Activated T-helper 1 cell treated with Interleukin-2 at 50 U/mL for 16 hours (primary cell): ENCODE data around the gene ZMIZ2.
"Not testable (repeated sequence)": the region's sequence is repeated elsewhere in the genome, so short reads cannot be mapped to it uniquely, and the experiment has no call there.

ENCODE experiments used
- DNase-seq: peaks from one replicate; pipeline ENCODE4 v3.0.0-alpha.2; 2020; ENCODE audit warnings: low read depth

Gene ZMIZ2

GRCh38 chr7:44769776-44770294, 21.2 kb downstream of the ZMIZ2 start:
- no peak for DNase-seq

DNA sequence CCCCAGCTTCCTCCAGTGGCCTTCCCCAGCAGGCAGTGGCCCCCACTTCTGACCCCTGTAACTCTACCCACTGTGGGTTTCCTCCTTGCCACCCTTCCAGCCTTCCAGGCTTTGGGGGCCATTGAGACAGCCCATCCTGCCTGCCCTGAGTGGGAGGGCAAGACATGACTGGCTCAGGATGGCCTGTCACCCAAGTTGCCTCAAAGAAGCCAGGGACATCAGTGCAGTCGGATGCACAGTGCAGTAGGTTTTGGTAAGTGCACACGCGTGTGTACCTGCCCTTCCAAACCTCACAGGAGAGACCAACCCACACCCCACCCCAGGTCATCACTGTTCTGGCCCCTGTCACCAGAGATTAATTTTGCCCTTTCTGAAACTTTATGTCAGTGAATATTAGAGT, 22.7 kb downstream of the ZMIZ2 start:
- DNase-seq, result no peak

DNA sequence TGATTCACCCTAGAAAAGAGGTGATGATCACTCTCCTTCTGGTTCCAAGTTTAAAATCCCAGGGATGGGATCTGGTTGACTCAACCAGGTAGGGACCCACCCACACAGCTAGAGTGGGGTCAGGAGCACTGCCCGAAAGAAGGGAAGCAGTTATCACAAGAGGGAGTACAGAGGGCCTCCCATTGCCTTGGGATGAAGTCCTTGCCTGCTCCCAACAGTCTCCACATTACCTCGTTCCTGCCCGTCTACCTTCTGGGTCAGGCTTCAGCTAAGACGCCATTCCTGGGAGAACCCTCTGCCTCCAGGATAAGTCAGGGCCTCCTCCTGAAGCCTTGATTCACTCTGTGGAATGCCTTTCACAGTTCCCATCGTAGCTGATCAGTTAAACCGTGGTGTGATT, 23.8 kb downstream of the ZMIZ2 start:
- no peak for DNase-seq

- DNase-seq, result no peak
Measured at GRCh38 chr7:44772867-44773266, 24.2 kb downstream of the ZMIZ2 start.

DNA sequence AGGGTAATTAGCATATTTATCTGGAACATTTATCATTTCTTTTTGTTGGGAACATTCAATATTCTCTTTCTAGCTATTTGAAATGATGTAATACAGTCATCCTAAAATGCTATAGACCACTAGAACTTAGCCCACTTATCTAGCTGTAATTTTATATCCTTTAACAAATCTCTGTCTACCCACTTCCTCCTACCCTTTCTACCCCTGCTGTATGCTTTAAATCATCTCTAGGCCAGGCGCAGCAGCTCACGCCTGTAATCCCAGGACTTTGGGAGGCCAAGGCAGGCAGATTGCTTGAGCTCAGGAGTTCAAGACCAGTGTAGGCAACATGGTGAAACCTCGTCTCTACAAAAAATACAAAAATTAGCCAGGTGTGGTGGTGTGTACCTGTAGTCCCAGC, 25.8 kb downstream of the ZMIZ2 start:
- not testable (repeated sequence) for DNase-seq

DNA sequence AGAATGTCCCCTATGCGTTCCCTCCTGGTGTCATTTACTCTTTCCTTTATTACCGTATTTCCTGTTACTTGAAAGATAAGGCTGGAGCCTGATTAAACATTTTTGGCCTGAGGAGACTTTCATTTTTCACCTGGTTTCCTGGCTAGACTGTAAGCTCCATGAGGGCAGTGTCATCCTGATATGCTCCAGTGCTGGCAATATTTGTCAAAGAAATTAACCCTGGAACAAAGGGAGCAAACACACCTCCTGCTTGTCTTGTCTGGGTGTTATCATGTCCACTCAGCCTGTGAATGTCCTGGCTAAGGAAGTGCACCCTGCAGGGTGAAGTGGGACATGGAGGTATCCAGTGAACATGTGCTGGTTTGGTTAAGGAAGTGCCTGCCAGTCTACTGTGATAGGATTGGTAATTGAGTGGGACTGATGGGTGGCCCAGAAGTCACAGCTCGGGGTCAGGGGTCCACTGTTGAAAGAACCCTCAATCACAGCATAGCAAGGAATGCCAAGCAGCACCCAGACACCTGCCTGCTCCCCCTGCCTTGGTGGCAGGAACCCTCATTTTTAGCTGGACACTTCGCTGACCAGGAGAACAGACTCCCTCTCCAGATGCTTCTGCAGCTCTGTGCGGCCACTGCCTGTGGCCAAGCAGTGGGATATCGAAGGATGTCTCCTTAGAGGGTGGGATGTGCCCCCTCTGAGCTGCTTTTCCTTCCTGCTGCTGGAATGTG, 26.9 kb downstream of the ZMIZ2 start:
- no peak for DNase-seq

DNA sequence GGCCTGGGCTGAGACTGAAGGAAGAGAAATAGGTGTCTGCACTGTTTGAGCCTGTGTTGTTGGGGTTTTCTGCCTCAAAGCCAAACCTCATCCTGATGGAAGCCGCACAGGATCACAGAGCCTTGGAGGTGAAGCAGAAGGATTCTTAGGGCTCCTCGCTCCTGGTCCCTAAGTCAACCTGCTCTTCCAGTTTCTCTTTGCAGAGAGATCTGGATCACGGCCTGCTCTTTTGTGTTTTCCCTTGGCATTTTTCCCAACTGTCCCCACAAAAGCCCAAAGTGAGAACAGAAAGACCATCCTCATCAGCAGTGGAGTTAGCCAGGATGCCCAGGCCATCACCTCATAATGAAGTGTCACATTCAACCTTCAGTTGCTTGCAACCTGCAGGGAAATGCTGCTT, 27.6 kb downstream of the ZMIZ2 start:
- no peak for DNase-seq

DNA sequence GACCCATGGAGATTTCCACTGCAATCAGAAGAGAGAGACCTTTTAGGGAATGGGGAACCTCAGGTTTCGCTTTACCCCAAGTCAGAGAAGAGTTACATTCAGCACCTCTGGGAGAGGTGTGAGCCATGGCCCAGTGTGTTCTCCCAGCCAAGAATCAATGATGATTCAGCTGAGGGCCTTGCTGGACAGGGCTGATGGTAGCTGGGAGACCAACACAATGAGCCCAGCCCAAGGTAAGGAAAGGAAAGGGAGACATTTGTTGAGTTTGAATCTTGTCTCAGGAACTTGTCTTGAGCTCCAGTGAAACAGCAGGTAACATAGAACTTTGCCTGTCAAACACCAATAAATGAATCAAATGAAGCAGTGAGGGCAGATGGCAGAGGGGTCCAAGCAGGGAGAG, 33.8 kb downstream of the ZMIZ2 start:
- no peak for DNase-seq

DNA sequence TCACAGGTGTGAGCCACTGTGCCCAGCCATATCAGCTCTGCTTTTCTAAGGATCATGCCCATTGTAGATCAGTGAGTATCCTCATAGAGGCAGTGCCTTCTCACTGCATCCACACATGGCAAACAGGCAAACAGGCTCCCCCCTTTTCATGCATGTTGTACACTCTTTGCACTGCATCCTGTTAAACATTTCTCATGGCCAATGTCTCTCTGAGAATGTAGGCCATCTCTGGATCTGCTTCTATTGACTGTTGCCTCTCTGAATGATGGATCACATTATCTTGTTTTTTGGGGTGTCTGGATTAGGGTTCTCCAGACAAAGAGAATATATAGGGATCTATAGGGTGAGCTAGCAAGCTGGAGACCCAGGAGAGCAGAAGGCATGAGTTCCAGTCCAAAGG, 34.8 kb downstream of the ZMIZ2 start:
- DNase-seq, result no peak

GRCh38 chr7:44784364-44784763, 35.7 kb downstream of the ZMIZ2 start:
- no peak for DNase-seq

- DNase-seq, result not testable (repeated sequence)
Measured at GRCh38 chr7:44785218-44785617, 36.6 kb downstream of the ZMIZ2 start.

- DNase-seq, result no peak
Measured at GRCh38 chr7:44787041-44787440, 38.4 kb downstream of the ZMIZ2 start.

DNA sequence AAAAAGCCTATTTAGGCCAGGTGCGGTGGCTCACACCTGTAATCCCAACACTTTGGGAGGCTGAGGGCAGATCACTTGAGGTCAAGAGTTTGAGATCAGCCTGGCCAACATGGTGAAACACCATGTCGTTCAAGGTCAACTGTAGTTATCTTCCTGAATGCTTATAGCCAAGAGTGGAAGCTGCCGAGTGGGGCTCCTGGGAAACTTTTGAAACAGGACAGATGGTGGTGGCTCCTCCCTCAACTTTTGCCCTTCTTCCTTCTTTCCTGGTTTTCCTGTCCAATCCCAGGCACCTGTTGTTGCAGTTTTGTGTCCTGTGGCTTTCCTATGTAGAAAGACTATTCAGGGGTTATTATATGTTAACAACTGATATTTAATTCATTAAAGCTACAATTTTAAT, 39.1 kb downstream of the ZMIZ2 start:
- DNase-seq, result no peak

DNA sequence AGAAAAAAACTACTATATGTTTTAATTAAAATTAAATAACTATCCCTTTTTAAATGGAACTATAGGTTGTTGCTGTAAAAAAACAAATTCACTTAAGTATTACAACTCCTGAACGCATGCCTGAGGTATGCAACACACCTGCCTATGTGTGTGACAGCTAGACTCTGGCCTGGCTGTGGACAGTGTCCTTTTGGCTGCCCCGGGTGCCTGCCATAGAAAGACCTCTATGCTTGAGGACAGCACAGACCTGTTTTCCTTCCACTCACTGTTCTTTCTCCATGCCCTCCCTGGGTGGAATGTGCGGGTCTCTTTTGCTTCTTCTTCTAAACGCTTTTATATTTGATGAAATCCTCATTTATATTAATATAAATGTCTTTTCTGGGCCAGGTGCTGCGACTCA, 41.3 kb downstream of the ZMIZ2 start:
- no peak for DNase-seq

GRCh38 chr7:44791278-44792219, 42.9 kb downstream of the ZMIZ2 start:
- DNase-seq, result no peak

GRCh38 chr7:44793919-44794318, 45.3 kb downstream of the ZMIZ2 start:
- DNase-seq, result no peak

DNA sequence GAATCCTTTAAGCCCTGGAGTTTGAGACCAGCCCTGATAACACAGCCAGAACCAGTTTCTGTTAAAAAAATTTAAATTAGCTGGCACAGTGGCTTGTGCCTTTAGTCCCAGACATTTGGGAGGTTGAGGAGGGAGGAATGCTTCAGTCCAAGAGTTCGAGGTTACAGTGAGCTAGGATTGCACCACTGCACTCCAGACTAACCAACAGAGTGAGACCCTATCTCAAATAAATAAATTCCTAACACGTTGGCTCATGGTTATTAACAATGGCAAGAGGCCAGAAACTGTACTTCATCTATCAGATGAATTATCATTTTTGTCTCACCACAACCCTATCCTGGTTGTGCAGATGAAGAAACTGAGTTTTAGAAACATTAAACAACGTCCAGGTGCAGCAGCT, 45.7 kb downstream of the ZMIZ2 start:
- no peak for DNase-seq

DNA sequence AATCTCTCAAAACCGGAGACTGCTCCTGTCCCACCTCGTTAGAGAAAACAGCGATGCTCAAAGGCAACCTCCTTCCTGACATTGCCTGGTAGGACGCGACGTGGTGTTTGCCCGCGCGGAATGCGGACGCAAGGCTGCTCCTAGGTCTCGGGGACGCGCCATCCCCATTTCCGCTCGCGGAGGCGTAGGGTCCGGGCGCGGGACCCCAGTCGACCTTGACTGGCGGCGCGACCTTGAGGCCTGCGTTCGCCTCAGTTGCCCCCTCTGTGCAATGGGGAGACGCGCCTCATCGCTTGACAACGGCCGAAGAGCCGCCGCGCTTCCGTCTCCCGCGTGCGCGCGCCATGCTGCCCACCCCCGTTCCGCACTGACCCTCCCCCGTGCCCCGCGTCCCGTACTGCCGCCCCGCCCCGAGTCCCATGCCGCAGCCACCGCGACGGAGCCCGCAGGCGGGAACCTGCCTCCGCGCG, 47.4 kb downstream of the ZMIZ2 start:
- no peak for DNase-seq

DNA sequence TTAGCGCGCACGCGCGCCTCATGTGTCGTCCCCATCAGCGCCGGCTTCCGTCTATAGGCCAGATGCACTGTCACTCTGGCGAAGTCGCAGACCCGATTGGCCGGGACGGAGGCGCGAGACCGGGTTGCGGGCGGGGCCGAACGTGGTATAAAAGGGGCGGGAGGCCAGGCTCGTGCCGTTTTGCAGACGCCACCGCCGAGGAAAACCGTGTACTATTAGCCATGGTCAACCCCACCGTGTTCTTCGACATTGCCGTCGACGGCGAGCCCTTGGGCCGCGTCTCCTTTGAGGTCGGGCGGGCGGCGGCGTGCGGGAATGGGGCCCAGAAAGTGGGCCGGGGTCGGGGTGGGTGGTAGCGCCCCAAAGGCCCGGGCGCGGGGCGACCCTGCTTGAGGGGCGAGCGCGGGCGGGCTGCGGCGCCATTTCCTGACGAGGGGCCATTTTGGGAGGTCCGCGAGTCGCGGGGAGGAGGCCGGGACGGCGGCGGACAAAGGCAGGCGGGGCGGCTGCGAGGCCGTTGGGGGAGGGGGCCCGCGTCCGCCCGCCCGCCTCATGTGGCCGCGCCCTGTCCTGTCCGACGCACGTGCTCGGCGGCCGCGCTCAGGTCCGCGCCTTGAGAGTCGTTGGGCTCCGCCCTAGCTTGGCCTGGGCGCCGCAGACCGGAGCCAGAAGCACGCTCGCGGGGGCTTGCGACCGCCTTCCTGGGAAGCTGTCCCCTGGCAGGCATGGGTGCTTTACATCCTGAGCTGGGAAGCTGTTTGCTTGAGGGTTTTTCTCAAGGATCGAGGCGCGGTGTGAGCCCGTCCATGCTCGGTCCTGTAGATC, 48.1 kb downstream of the ZMIZ2 start, which contains the start of gene PPIA:
Gene PPIA, plus strand, starts transcription at position 178 of the 825 bp plus-strand sequence. Its CDS starts 44 bp downstream, at position 222.
- DNase-seq, result peak; percentile 98

- DNase-seq, result peak; percentile 75
Measured at GRCh38 chr7:44797329-44798258, 48.9 kb downstream of the ZMIZ2 start.
